Measurements from ENCODE around the gene KIF22.

DNA sequence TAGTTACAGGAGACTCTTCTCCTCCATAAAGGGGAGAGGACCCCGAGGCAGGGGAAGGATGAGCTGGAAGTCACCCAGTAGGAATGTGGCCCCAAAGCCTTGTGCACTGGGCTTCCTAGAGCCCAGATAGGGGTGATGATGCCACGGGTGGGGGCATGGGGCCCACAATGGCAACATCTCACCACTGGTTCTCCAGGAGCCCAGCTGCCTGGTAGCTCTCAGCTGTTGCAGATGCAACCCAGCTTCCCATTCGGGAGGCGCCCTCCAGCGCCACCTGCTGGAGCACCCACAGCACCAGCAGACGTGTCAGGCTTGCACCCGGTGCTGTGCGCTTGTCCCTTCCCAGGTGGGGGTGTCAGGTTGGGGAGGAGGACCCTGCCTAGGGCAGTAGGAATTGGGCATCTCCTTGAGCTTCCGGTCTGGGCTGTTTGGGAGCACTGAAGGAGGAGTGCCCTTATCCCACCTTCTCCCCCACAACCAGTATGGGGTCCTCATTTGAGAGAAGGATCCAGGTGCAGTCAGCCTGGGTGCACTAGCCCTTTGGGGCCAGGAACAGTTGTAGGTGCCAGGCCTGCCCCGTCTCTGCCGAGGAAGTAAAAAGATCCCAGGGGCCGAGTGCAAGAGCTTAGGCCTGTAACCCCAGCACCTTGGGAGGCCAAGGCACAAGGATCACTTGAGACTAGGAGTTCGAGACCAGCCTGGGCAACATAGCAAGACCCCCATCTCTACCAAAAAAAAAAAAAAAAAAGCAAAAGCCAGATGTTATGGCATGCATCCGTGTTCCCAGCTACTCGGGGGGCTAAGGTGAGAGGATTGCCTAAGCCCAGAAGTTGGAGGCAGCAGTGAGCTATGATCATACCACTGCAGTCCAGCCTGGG is 58.1 kb downstream of the KIF22 start:
- TF ChIP-seq, protein P1, sequence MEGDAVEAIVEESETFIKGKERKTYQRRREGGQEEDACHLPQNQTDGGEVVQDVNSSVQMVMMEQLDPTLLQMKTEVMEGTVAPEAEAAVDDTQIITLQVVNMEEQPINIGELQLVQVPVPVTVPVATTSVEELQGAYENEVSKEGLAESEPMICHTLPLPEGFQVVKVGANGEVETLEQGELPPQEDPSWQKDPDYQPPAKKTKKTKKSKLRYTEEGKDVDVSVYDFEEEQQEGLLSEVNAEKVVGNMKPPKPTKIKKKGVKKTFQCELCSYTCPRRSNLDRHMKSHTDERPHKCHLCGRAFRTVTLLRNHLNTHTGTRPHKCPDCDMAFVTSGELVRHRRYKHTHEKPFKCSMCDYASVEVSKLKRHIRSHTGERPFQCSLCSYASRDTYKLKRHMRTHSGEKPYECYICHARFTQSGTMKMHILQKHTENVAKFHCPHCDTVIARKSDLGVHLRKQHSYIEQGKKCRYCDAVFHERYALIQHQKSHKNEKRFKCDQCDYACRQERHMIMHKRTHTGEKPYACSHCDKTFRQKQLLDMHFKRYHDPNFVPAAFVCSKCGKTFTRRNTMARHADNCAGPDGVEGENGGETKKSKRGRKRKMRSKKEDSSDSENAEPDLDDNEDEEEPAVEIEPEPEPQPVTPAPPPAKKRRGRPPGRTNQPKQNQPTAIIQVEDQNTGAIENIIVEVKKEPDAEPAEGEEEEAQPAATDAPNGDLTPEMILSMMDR (IDR thresholded peaks at IDR 0.05; ENCODE audit: insufficient read depth, low read length, poor library complexity, severe bottlenecking): peak; percentile 81
- no peak for TF ChIP-seq EZH2phosphoT487 (conservative IDR thresholded peaks at IDR 0.05; ENCODE audit: low read length)

Data from SU-DHL-6 (cell line).